ENCODE measurements around the gene FAM181B. TPM values are rescaled to one million over a fixed set of nuclear protein-coding genes. Genes with fewer than 3 reads are reported as not detected.
"Not testable (repeated sequence)": the region's sequence is repeated elsewhere in the genome, so short reads cannot be mapped to it uniquely, and the experiment has no call there.

Gene FAM181B
- total and polyA plus RNA-seq, 2 donors (not counting 1 experiment from before 2014, with no cell fraction given): 0.17 TPM; not detected in 1

- Histone ChIP-seq H2AFZ (ENCODE audit: low read length) (no peak overlapping the region), H3K4me3 (replicated peaks in 1 of 4; ENCODE audit: control extremely low read depth in 1 of 4, insufficient read depth in 1 of 4, low read depth in 3 of 4, low read length in 4 of 4) (no peak overlapping the region), H3K27me3 (ENCODE audit: control insufficient read depth, insufficient read depth, low read length) (no peaks in the 10 kb centered on the region), H3K9ac (ENCODE audit: insufficient read depth, low read length) (no peak overlapping the region), H3K9me3 (ENCODE audit: control insufficient read depth, insufficient read depth, low read depth, low read length) (no peaks in the 10 kb centered on the region), H3K4me2 (ENCODE audit: extremely low read depth, insufficient read depth, low read length) (no peak overlapping the region), H3K4me1 (ENCODE audit: control insufficient read depth, extremely low read depth, insufficient read depth, low read length) (no peaks in the 10 kb centered on the region), H3K79me2 (ENCODE audit: control insufficient read depth, insufficient read depth, low read length) (no peaks in the 10 kb centered on the region), H4K20me1 (ENCODE audit: control insufficient read depth, extremely low read depth, insufficient read depth, low read length) (no peaks in the 10 kb centered on the region), H3K27ac (ENCODE audit: insufficient read depth, low read length) (no peak overlapping the region), H3K36me3 (ENCODE audit: control insufficient read depth, insufficient read depth, low read length) (no peaks in the 10 kb centered on the region)
- DNase-seq (ENCODE audit: low read depth in 2 of 2): no peak
- no peak for TF ChIP-seq EZH2 (IDR thresholded peaks at IDR 0.05; ENCODE audit: low read length, missing control alignments)
- TF ChIP-seq, protein P1, sequence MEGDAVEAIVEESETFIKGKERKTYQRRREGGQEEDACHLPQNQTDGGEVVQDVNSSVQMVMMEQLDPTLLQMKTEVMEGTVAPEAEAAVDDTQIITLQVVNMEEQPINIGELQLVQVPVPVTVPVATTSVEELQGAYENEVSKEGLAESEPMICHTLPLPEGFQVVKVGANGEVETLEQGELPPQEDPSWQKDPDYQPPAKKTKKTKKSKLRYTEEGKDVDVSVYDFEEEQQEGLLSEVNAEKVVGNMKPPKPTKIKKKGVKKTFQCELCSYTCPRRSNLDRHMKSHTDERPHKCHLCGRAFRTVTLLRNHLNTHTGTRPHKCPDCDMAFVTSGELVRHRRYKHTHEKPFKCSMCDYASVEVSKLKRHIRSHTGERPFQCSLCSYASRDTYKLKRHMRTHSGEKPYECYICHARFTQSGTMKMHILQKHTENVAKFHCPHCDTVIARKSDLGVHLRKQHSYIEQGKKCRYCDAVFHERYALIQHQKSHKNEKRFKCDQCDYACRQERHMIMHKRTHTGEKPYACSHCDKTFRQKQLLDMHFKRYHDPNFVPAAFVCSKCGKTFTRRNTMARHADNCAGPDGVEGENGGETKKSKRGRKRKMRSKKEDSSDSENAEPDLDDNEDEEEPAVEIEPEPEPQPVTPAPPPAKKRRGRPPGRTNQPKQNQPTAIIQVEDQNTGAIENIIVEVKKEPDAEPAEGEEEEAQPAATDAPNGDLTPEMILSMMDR (conservative IDR thresholded peaks at IDR 0.05 in 1 of 2, IDR thresholded peaks at IDR 0.05 in 1 of 2; ENCODE audit: low read depth in 1 of 2, low read length in 2 of 2): no peak
Measured at GRCh38 chr11:82698576-82699352, 34.9 kb downstream of the FAM181B start.

- no peak overlapping the region for H2AFZ ChIP-seq (ENCODE audit: low read length)
- DNase-seq (ENCODE audit: low read depth in 2 of 2): no peak
- no peak overlapping the region for H3K9ac ChIP-seq (ENCODE audit: insufficient read depth, low read length)
- no peak overlapping the region for H3K4me3 ChIP-seq (replicated peaks in 1 of 4; ENCODE audit: control extremely low read depth in 1 of 4, insufficient read depth in 1 of 4, low read depth in 3 of 4, low read length in 4 of 4)
- H3K27ac ChIP-seq (ENCODE audit: insufficient read depth, low read length): no peak overlapping the region
- H3K36me3 ChIP-seq (ENCODE audit: control insufficient read depth, insufficient read depth, low read length): no peaks in the 10 kb centered on the region
- no peaks in the 10 kb centered on the region for H3K4me1 ChIP-seq (ENCODE audit: control insufficient read depth, extremely low read depth, insufficient read depth, low read length)
- no peaks in the 10 kb centered on the region for H3K9me3 ChIP-seq (ENCODE audit: control insufficient read depth, insufficient read depth, low read depth, low read length)
- TF ChIP-seq EZH2 (IDR thresholded peaks at IDR 0.05; ENCODE audit: low read length, missing control alignments): no peak
- TF ChIP-seq, protein P1 (conservative IDR thresholded peaks at IDR 0.05 in 1 of 2, IDR thresholded peaks at IDR 0.05 in 1 of 2; ENCODE audit: low read depth in 1 of 2, low read length in 2 of 2): no peak
- no peaks in the 10 kb centered on the region for H3K27me3 ChIP-seq (ENCODE audit: control insufficient read depth, insufficient read depth, low read length)
- H3K79me2 ChIP-seq (ENCODE audit: control insufficient read depth, insufficient read depth, low read length): no peaks in the 10 kb centered on the region
- no peaks in the 10 kb centered on the region for H4K20me1 ChIP-seq (ENCODE audit: control insufficient read depth, extremely low read depth, insufficient read depth, low read length)
- no peak overlapping the region for H3K4me2 ChIP-seq (ENCODE audit: extremely low read depth, insufficient read depth, low read length)
Measured at GRCh38 chr11:82692981-82693380, 40.7 kb downstream of the FAM181B start.

DNA sequence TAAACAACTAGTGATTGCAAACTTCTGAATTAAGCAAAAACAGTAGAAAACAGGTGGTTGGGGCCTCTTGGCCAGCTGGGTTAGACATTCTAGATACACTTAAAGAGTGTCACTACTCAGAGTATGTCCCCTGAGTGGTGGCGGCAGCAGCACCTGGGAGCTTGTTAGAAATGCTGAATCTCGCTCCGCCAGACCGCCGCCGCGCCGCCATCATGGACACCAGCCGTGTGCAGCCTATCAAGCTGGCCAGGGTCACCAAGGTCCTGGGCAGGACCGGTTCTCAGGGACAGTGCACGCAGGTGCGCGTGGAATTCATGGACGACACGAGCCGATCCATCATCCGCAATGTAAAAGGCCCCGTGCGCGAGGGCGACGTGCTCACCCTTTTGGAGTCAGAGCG, 44.3 kb downstream of the FAM181B start:
- H3K4me1 ChIP-seq (ENCODE audit: control insufficient read depth, extremely low read depth, insufficient read depth, low read length); DNase-seq (ENCODE audit: low read depth in 2 of 2); H3K4me2 ChIP-seq (ENCODE audit: extremely low read depth, insufficient read depth, low read length); H2AFZ ChIP-seq (ENCODE audit: low read length); H3K79me2 ChIP-seq (ENCODE audit: control insufficient read depth, insufficient read depth, low read length); H4K20me1 ChIP-seq (ENCODE audit: control insufficient read depth, extremely low read depth, insufficient read depth, low read length); H3K27me3 ChIP-seq (ENCODE audit: control insufficient read depth, insufficient read depth, low read length); H3K9ac ChIP-seq (ENCODE audit: insufficient read depth, low read length); H3K36me3 ChIP-seq (ENCODE audit: control insufficient read depth, insufficient read depth, low read length); H3K9me3 ChIP-seq (ENCODE audit: control insufficient read depth, insufficient read depth, low read depth, low read length); H3K27ac ChIP-seq (ENCODE audit: insufficient read depth, low read length): not testable (repeated sequence)
- H3K4me3 ChIP-seq (replicated peaks in 1 of 4; ENCODE audit: control extremely low read depth in 1 of 4, insufficient read depth in 1 of 4, low read depth in 3 of 4, low read length in 4 of 4): peak overlapping the region in 2 of 4 experiments; percentile 40 to 45

All from fibroblast of lung (primary cell).